GM21717 (cell line): ENCODE data around the gene LETM1.

Experiments used
- ATAC-seq: cut with Tn5 transposase; IDR thresholded peaks from one replicate; pipeline ENCODE4 v1.9.1; 2021; ENCODE audit warnings: mild to moderate bottlenecking, moderate library complexity; ENCODE audit not compliant: unreplicated experiment

LETM1 gene

GRCh38 chr4:1856071-1856942 is at the start of gene LETM1:
Gene LETM1 (minus strand): TSS chr4:1856156. CDS start chr4:1855950, 206 bp downstream.
- ATAC-seq: peak; percentile 77

DNA sequence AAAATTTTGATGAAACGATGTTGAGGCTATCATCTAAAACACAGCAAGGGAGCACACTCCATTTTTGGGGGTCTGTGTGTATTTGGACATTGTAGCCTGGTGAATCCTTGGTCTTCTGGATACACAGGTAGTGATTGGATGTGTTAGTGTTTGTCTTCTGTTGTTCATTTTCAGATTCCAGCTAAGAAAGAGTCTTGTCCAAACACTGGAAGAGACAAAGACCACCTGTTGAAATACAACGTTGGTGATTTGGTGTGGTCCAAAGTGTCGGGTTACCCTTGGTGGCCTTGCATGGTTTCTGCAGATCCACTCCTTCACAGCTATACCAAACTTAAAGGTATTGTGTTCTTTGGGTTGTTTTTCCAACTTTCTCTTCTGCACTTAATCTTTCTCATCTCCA is 48.1 kb upstream of the LETM1 start:
- ATAC-seq: no peak

DNA sequence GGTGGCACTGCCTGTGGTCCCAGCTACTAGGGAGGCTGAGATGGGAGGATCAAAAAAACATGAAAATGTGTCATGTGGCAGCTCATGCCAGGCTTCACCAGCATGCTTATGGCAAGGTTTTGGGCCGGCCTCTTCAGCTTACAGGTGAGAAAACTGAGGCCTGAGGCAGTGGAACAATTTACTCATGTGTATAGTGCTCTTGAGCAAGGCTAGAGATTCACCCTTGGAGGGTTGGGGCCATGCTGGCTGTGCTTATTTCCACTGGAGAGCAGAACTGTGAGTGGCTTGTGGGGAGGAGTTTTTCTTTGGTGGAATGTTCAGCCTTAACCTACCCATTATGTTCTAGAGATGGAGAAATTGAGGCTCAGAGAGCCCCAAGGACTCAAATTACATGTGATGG is 47.1 kb upstream of the LETM1 start:
- ATAC-seq: no peak

GRCh38 chr4:1902243-1902642 is 46.3 kb upstream of the LETM1 start:
- ATAC-seq: no peak

DNA sequence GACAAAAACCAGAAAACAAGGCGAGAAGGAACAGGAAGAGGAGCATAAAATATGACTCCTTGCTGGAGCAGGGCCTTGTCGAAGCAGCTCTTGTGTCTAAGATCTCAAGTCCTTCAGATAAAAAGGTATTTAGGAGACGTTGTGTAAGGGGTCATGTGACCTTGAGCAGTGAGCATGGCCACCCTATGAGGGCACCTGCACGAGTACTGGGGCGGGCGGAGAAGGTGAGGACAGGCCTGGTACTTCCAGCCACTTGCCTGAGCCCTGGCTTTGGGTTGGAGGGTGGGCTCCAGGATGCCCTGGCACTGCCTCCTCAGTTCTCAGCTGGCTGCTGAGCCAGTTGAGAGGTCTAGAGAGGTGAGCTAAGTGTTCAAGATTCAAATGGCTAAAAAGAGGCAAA is 45.2 kb upstream of the LETM1 start:
- ATAC-seq: no peak

DNA sequence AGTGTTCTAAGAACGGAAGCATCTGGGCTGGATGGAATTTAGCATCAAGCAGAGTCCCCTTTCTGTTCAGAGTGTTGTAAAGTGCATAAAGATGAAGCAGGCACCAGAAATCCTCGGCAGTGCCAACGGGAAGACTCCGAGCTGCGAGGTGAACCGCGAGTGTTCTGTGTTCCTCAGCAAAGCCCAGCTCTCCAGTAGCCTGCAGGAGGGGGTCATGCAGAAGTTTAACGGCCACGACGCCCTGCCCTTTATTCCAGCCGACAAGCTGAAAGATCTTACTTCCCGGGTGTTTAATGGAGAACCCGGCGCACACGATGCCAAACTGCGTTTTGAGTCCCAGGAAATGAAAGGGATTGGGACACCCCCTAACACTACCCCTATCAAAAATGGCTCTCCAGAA is 44.7 kb upstream of the LETM1 start:
- ATAC-seq: no peak

- ATAC-seq: no peak
Measured at GRCh38 chr4:1900087-1900433, 44.1 kb upstream of the LETM1 start.

DNA sequence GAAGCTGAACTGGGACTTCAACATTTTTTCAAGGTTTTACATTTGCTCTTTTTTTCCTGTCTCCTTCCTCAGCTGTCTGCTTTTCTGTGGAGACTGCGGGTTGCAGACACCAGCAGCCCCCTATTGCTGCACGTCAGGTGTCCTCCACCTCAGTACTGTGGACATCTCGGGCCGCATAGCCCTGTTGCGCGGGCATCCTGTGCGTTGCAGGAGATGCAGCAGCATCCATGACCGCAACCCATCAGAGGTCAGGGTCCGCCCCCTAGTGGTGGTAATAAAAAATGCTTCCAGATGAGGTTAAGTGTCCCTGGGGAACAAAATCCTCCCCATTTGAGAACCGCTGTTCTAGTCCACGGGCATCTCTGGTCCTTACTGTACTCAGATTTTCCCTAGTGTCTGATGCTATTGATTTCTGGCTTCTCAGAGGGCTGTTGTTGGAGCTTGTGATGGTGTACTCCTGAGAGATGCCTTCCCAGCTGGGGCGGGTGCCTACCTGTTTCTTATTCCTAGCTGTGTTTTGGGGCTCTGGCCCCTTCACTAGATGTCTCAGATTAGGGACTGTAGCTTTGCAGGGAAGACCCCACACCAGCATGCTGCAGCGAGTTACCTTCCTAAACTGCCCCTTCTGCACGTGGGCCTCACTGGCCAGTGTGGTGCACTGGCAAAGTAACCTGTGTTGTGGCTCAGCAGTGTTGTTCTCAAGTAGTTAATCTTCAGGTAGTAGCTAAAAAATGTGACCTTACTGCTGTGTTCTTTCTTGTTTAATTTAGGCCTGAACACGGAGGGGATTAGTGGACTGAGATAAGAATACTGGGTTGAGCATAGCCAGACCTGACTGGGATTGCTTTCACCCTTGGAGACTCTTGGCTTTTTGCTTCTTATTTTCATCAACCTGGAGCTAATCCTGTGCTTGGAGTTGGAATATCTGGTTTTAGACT is 43.5 kb upstream of the LETM1 start:
- peak; percentile 74 for ATAC-seq

DNA sequence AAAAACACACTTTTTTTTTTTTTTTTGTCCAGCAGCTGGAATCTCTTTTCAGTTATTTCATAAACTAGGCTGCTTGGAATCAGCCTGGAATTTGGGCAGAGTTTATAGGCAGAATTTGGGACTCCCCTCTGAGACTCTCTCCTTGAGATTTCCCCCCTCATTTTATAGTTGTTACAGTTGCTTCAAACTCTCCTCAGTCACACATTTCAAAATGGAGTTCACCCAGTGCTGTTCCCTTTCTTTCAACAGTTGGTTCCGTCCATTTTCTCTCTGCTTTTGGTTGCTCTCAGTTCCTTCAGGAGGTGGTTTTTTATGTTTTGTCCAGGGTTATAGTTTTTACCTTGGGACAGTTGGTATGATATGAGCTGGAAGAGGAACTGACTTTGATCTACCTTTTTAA is 42.7 kb upstream of the LETM1 start:
- ATAC-seq: no peak

- ATAC-seq: no peak
Measured at GRCh38 chr4:1898007-1898406, 42.1 kb upstream of the LETM1 start.

- ATAC-seq: no peak
Measured at GRCh38 chr4:1896658-1896991, 40.7 kb upstream of the LETM1 start.

DNA sequence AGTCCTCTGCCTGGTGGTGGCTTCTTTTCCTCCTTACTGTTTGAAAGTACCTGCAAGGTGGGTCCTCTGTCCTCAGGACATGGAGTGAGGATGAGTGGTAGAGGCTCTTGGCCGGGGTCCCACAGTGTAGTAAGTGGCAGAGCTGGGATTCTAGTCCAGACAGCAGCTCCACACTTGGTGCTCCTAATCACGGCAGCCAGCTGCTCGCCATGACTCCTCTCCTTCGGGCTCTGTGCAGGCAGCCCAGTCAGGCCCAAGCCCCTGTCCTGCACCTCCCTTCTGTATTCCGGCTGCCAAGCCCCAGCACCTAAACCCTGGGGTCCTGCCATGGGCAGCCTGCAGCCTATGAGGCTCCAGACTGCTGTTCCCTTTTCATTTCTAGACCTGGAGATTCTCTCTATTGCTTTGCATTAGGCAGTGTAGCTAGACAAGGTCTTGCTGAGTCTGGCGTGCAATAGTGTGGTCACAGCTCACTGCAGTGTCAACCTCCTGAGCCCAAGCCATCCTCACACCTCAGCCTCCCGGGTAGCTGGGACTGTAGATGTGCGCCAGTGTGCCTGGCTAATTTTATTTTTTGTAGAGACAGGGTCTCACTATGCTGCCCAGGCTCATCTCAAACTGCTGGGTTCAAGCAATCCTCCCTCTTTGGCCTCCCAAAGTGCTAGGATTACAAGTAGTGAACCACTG is 40.2 kb upstream of the LETM1 start:
- no peak for ATAC-seq

GRCh38 chr4:1890979-1891570 is 35.1 kb upstream of the LETM1 start:
- no peak for ATAC-seq

DNA sequence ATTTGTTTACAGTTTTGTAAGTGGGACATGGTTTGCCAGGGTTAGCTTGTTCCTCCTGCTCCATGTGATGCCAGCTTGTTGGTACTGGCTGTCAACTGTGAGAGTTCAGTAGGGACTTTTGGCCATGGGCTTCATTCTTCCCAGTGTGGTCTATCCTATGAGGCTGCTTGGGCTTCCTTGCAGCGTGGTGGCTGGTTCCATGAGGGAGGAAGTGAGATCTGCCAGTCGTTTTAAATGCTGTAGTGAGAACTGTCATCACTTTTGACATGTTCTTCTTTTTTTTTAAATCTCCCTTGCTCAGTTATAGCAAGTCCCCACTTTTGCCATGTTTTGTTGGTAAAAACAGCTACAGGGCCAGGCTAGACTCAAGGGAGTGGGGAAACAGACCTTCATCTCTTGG is 31.1 kb upstream of the LETM1 start:
- ATAC-seq: no peak

- ATAC-seq: no peak
Measured at GRCh38 chr4:1885414-1885813, 29.5 kb upstream of the LETM1 start.

GRCh38 chr4:1883583-1883982 is 27.6 kb upstream of the LETM1 start:
- no peak for ATAC-seq

DNA sequence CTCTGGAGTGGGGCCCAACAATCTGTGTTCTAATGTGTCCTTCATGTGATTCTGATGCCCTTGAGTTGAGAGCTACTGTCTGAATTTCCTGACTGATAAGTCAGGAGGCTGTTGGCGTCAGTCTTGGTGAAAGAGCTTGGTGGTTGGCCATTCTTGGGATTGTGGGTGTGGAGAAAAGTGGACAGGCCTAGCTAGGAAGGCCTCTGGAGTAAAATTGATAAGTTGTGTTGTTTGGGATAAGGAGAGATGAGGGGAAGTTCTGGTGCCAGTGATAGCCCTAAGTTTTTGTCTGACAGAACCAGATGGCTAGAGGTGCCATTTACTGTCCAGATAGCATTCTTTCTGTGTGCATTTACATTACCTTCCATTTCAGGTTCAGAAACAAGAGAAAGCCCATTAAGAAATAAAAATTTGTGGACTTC is 26.9 kb upstream of the LETM1 start:
- ATAC-seq: no peak

DNA sequence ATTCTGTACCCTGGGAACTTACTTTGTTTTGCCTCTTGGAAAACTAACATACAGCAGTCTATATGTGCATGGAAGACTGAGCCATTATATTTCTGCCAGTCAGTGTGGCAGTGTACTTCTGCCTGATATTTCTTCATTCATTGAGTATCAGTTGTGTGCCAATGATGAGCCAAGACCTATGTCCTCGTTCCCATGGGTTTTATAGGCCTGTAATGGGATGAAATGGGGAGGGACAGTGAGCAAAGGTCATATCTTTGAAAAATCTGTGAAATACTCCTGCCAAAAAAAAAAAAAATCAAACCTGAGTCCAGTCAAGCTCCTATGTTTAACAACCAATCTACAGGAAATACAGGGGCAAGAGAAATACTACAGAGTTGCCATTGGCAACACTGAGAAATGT is 24.4 kb upstream of the LETM1 start:
- no peak for ATAC-seq

- ATAC-seq: no peak
Measured at GRCh38 chr4:1879485-1879884, 23.5 kb upstream of the LETM1 start.

DNA sequence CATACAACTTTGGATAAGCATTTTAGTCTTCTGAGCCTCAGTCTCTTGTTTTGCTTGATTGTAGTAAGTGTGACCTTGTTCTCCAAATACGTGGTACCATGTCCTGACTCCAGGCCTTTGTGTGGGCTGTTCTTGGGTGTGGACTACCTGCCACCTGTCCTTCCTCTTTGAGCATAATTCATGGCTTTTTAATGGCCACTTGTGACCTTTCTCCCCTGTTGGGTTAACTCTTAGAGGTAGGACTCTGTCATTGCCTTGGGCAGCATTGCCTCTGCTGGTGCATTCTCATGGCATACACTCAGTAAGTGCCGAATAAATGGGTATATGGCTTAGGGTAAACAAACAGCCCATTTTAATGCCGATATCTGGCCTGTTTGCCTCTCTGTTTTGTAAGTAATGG is 18.2 kb upstream of the LETM1 start:
- no peak for ATAC-seq

- no peak for ATAC-seq
Measured at GRCh38 chr4:1873776-1874175, 17.8 kb upstream of the LETM1 start.
